ENCODE measurements around the gene APLP2. TPM values are rescaled to one million over a fixed set of nuclear protein-coding genes. Genes with fewer than 3 reads are reported as not detected.

The APLP2 gene
- total and polyA plus RNA-seq, 2 experiments from 2014 or later: 322 to 362 TPM

GRCh38 chr11:130077671-130078070 lies 8.0 kb downstream of the APLP2 start:
- peaks cover 51% of the 10 kb centered on the region for H4K20me1 ChIP-seq (replicated peaks; ENCODE audit: insufficient read depth)
- H3K27ac ChIP-seq (ENCODE audit: low read depth): no peak overlapping the region
- no peaks in the 10 kb centered on the region for H3K36me3 ChIP-seq (ENCODE audit: insufficient read depth)
- DNase-seq (ENCODE audit: low spot score): no peak
- peaks cover 2% of the 10 kb centered on the region for H3K27me3 Mint-ChIP-seq (ENCODE audit: insufficient read depth, low read depth, poor library complexity)
- no peak for ATAC-seq
- TF ChIP-seq ZNF114 (CRISPR knock-in tag; IDR thresholded peaks at IDR 0.05) (no peak), ZNF462 (CRISPR knock-in tag; IDR thresholded peaks at IDR 0.05) (no peak), NANOG (IDR thresholded peaks at IDR 0.05; ENCODE audit: borderline replicate concordance) (no peak)
- H3F3A ChIP-seq (replicated peaks; ENCODE audit: low read depth): no peaks in the 10 kb centered on the region
- H3K79me2 ChIP-seq (replicated peaks; ENCODE audit: insufficient read depth): peaks cover 100% of the 10 kb centered on the region
- no peak overlapping the region for H2AFZ ChIP-seq
- H3K4me1 ChIP-seq (ENCODE audit: insufficient read depth): peaks cover 9% of the 10 kb centered on the region
- no peak overlapping the region for H3K4me3 ChIP-seq
- H3K4me3 Mint-ChIP-seq: no peak overlapping the region
- no peaks in the 10 kb centered on the region for H3K27me3 ChIP-seq (ENCODE audit: insufficient read depth)
- H3K36me3 Mint-ChIP-seq (ENCODE audit: low read depth): peaks cover 4% of the 10 kb centered on the region; the same call in 2 of the 3 replicates
- H3K9me2 ChIP-seq (ENCODE audit: insufficient read depth): no peaks in the 10 kb centered on the region
- no peak overlapping the region for H3K4me2 ChIP-seq
- peaks cover 16% of the 10 kb centered on the region for H3K4me1 Mint-ChIP-seq
- H3K27ac Mint-ChIP-seq: no peak overlapping the region
- H3K9me3 Mint-ChIP-seq: no peaks in the 10 kb centered on the region

- H3K27me3 ChIP-seq (ENCODE audit: insufficient read depth): no peaks in the 10 kb centered on the region
- peaks cover 9% of the 10 kb centered on the region for H3K4me1 ChIP-seq (ENCODE audit: insufficient read depth)
- H3K4me3 ChIP-seq: no peak overlapping the region
- Mint-ChIP-seq H3K4me3 (no peak overlapping the region), H3K27ac (no peak overlapping the region), H3K4me1 (peaks cover 16% of the 10 kb centered on the region), H3K27me3 (ENCODE audit: insufficient read depth, low read depth, poor library complexity) (peaks cover 2% of the 10 kb centered on the region), H3K9me3 (no peaks in the 10 kb centered on the region), H3K36me3 (ENCODE audit: low read depth) (peaks cover 5% of the 10 kb centered on the region; the same call in 2 of the 3 replicates)
- H3K4me2 ChIP-seq: no peak overlapping the region
- DNase-seq (ENCODE audit: low spot score) (no peak), ATAC-seq (no peak)
- H3K36me3 ChIP-seq (ENCODE audit: insufficient read depth): no peaks in the 10 kb centered on the region
- H3K9me2 ChIP-seq (ENCODE audit: insufficient read depth): no peaks in the 10 kb centered on the region
- H3K27ac ChIP-seq (ENCODE audit: low read depth): no peak overlapping the region
- no peak overlapping the region for H2AFZ ChIP-seq
- no peaks in the 10 kb centered on the region for H3F3A ChIP-seq (replicated peaks; ENCODE audit: low read depth)
- H4K20me1 ChIP-seq (replicated peaks; ENCODE audit: insufficient read depth): peaks cover 52% of the 10 kb centered on the region
- H3K79me2 ChIP-seq (replicated peaks; ENCODE audit: insufficient read depth): peaks cover 100% of the 10 kb centered on the region
- TF ChIP-seq NANOG (IDR thresholded peaks at IDR 0.05; ENCODE audit: borderline replicate concordance): no peak
- no peak for TF ChIP-seq CREB1 (CRISPR knock-in tag; IDR thresholded peaks at IDR 0.05; ENCODE audit: low read depth)
- TF ChIP-seq ZNF114 (CRISPR knock-in tag; IDR thresholded peaks at IDR 0.05): no peak
- no peak for TF ChIP-seq STAT1 (IDR thresholded peaks at IDR 0.05; ENCODE audit: unreplicated experiment)
- TF ChIP-seq EZH2 (IDR thresholded peaks at IDR 0.05; ENCODE audit: low read depth, unreplicated experiment): no peak
- no peak for TF ChIP-seq EZH2phosphoT487 (IDR thresholded peaks at IDR 0.05; ENCODE audit: unreplicated experiment)
- TF ChIP-seq ZNF331 (CRISPR knock-in tag; IDR thresholded peaks at IDR 0.05; ENCODE audit: low read depth): no peak
- TF ChIP-seq REST (IDR thresholded peaks at IDR 0.05; ENCODE audit: unreplicated experiment): no peak
- no peak for TF ChIP-seq JUNB (IDR thresholded peaks at IDR 0.05; ENCODE audit: unreplicated experiment)
- TF ChIP-seq POLR2AphosphoS5 (IDR thresholded peaks at IDR 0.05; ENCODE audit: low read depth): no peak
- no peak for TF ChIP-seq ETS1 (IDR thresholded peaks at IDR 0.05)
Observed at GRCh38 chr11:130078080-130078479, 8.4 kb downstream of the APLP2 start.

Data from GM23338 (cell line).